GM19397 (cell line): ENCODE data around the gene DMPK.
A peak's percentile ranks its signal among the peaks of the same experiment; 100 is the strongest.
"Not testable (repeated sequence)": the region's sequence is repeated elsewhere in the genome, so short reads cannot be mapped to it uniquely, and the experiment has no call there.

ENCODE experiments used
- ATAC-seq: cut with Tn5 transposase; IDR thresholded peaks from one replicate; pipeline ENCODE4 v1.9.1; 2021; ENCODE audit warnings: mild to moderate bottlenecking, moderate library complexity; ENCODE audit not compliant: unreplicated experiment

The DMPK gene

DNA sequence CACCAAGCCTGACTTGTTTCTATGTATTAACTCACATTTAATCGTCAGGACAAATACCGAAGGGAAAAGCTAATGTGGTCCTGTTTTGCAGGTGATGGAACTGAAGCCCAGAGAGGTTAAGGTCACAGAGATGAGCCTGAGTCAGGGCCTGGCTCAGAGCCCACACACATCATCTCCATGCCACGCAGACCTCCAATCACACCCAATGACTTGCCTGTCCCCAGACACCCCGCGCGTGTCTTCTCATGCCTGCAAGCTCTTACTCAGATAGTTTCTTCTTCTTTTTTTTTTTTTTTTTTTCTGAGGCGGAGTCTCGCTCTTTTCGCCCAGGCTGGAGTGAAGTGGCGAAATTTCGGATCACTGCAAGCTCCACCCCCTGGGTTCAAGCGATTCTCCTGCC lies 29.7 kb downstream of the DMPK start:
- no peak for ATAC-seq

DNA sequence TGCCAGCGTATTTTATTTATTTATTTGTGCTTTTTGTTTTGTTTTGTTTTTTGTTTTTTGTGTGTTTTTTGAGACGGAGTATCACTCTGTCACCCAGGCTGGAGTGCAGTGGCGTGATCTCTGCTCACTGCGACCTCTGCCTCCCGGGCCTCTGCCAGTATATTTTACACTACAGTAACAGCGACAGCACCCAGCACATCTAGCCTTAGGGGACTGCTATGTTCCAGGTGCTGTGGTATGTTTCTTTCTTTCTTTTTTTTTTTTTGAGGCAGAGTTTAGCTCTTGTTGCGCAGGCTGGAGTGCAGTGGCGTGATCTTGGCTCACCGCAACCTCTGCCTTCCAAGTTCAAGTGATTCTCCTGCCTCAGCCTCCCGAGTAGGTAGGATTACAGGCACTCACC lies 30.8 kb downstream of the DMPK start:
- not testable (repeated sequence) for ATAC-seq

DNA sequence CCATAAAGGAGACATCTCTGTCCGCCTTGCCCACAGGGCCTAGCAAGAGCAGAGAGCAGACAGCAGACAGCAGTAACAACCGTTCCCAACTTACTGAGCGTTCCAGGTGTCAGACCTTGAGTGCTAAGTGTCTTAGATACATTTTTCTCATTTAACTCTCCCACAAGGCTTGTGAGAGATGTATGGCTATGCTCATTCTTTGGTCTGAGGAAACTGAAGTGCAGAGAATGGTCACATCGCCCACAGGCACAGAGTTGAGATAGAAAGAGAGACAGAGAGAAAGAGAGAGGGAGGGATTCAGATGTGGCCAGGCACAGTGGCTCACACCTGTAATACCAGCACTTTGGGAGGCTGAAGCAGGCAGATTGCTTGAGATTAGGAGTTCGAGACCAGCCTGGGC lies 34.8 kb downstream of the DMPK start:
- no peak for ATAC-seq

DNA sequence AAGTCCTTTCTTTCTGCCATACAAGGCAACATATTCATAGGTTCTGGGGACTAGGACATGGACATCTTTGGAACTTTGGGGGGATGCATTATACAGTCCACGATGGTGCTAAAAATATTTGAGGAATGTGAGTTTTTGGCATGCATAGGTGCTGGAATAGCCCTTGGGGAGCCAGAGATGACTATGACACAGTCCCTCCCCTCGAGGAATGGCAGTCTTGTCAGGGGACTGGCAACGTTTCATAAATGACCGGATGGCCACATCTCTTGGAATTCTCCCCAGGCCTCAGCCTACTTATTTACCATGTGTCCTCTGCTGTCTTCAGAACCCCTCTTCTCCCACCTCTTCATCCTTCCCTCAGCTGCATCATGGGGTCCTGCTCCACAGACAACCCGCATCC lies 35.4 kb downstream of the DMPK start:
- ATAC-seq, result no peak

DNA sequence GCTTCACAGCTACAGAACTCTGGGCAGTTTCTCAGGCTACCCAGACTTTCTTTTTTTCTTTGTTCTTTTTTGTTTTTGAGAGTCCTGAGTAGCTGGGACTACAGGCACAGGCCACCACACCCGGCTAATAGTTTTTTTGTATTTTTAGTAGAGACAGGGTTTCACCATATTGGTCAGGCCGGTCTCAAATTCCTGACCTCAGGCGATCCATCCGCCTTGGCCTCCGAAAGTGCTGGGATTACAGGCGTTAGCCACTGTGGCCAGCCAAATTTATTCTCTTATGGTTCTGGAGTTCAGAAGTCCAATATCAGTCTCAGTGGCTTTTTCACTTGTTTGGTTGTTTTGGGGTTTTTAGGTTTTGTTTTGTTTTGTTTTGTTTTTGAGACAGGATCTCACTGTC lies 36.7 kb downstream of the DMPK start:
- no peak for ATAC-seq

DNA sequence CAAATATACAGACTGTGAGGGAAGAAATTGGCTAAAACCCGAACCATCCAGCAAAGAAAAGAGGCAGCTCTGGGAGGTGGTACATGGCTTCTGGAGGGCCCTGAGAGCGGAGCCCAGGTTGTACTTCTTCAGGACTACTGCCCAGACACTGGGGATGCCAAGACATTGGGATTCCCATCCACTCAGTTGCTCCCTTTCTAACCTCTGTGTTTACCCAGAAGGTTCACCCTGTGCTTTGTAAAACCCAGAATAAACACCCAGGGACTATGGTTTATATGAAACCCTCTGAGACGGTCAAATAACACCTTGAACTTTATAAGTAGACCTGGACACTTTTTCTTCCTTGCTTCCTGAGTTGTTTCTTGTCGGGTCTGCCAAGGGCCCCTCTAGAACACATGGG lies 39.3 kb downstream of the DMPK start:
- no peak for ATAC-seq

DNA sequence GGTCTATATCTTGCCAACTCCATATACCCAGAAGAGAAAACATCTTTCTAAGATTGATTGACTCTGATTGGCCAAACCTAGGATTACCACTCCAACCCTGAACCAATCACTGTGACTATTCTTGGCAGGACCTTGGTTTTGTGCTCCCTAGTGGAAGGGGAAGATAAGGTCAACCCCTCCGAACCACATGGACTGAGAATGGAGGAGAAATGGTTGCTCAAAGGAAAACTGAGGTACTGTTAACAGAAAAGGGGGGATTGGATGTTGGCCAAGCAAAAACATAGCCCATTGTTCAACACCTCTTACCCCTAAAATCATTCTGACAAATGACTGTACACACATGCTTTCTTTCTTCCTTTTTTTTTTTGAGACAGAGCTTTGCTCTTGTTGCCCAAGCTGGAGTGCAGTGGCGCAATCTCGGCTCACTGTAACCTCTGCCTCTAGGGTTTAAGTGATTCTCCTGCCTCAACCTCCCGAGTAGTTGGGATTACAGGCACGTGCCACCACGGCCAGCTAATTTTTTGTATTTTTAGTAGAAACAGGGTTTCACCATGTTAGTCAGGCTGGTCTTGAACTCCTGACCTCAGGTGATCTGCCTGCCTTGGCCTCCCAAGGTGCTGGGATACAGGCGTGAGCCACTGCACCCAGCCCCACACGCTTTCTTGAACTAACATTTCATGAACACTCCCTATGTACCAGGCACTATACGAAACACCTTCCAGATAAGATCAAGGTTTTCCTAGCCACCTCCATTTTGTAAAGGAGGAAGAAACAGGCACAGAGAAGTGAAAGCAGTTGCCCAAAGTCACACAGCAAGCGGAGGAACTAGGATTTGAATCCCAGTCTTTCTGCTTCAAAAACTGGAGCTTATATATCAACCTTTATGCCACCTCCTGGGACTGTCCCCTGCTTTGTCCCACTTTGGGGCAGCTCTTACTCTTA lies 42.5 kb downstream of the DMPK start:
- no peak for ATAC-seq

DNA sequence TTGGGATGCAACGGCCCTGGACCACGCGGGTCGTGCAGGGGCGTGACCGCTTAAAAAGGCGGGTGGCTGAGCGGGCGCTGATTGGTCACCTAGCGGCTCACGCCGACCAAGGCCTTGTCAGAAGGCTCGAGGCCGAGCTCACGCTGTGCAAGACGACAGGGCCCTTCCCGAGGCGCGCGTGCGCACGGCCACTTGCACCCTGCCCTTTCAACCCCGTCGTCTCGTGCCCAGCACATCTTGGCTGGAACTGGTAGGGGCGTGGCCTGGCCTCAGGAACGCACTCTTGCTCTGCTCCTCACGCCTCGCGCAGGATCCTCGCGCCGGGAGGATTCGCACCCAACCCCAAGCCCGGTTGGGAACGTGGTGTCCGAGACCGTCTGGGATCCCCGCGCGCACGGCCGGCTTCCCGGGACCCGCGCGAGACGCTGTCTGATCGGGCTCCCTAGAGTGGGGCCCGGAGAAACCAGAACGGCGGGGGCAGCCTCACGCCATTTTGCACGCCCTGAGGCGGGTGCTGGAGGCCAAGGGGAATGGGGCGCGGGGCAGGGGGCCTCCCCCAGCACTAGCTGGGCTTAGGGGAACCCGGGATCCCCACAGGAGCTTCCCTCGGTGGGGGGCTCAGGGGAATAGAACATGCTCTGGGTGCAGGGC lies 49.0 kb downstream of the DMPK start, which contains the start of gene MEIOSIN:
Gene MEIOSIN, plus strand, starts transcription at position 280 of the 651 bp plus-strand sequence. CDS start 1,938 bp downstream, outside the sequence.
- ATAC-seq, result no peak

DNA sequence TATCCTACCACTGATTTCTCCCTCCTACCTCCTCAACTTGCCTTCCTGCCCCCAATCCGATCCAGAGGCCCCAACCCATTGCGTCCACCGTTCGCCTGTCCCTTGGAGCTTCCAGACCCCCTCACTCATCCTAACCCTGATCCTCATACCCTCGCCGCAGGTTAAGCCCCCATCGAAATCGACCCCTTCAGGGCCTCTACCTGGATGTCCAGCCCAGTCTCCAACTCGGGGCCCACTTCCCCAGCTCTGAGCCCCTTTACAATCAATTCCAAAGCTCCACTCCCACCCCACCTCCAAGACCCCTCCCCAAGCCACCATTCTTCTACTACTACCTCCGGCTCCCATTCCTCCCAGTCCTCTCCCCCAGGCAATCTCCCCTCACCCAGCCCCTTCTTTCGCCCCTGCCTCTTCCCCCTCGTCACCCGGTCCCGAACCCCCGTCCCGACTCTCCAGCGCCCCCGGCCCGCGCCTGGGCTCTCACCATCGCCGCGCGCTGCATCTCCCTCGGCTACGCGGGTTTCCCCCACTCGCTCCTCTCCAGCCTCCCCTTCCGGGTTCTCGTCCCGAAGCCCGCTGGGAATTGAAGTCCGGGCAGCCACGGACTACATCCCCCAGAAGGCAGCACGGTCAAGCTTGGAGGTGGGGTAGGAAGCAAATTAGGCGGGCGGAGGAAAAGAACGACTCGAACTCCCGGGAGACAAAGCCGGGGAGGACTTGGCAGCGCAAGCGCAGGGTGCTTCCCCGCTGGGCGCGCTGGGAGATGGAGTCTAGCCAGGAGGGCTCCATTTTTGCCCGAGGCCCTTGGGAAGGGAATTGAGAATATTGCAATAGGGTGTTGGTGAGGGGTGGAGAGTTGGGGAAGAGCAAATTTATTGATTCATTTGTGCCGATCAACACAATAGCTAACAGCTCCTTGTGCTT lies 51.7 kb downstream of the DMPK start, which contains the start of gene FBXO46:
Gene FBXO46, minus strand, starts transcription at position 529 of the 921 bp plus-strand sequence. CDS start 17,401 bp downstream, outside the sequence.
- ATAC-seq, result peak; percentile 88

DNA sequence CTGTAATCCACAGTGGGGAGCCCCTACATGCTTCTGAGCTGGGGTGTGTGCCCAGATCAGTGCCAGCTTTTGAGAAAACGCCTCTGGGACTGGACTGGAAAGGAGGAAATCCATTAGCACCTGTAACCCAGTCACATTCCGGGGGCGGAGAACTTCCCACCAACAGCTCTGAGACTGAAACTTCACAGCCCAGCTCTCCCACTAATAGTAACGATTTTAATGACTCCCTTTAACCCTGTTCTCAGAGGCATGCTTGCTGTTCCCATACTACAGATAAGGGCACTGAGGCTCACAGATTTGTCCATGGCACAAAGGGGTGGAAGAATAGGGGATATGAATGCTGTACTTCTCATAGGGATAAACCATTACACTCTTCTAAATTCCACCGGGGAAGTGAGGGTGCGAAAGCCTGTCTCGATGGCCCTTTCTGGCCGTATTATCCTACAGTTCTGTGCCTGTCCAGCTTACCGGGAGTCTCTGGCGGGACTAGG lies 52.4 kb downstream of the DMPK start:
- ATAC-seq, result no peak

DNA sequence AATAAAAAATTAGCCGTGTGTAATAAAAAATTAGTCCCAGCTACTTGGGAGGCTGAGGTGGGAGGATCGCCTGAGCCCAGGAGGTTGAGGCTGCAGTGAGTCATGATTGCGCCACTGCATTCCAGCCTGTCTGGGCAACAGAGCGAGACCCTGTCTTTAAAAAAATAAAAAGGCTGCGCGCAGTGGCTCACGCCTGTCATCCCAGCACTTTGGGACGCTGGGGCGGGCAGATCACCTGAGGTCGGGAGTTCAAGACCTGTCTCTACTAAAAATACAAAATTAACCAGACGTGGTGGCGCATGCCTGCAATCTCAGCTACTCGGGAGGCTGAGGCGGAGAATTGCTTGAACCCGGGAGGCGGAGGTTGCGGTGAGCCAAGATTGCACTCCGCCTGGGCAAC lies 53.6 kb downstream of the DMPK start:
- not testable (repeated sequence) for ATAC-seq

DNA sequence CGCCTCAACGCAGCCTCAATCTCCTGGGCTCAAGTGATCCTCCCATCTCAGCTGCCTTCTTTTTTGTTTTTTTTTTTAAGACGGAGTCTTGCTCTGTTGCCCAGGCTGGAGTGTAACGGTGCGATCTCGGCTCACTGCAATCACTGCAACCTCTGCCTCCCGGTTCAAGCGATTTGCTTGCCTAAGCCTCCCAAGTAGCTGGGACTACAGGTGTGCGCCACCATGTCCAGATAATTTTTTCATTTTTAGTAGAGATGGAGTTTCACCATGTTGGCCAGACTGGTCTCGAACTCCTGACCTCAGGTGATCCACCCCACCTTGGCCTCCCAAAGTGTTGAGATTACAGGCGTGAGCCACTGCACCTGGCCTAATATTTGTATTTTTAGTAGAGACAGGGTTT lies 62.2 kb downstream of the DMPK start:
- ATAC-seq, result not testable (repeated sequence)
